NB4 (cell line): Measurements from ENCODE around the gene RPS6KA1.
"Not testable (repeated sequence)": the region's sequence is repeated elsewhere in the genome, so short reads cannot be mapped to it uniquely, and the experiment has no call there.

Source experiments
- DNase-seq: peaks from one replicate; pipeline ENCODE4 v3.0.0; 2010; ENCODE audit warnings: low read depth
- H3K4me3 ChIP-seq: one replicate; pipeline ENCODE4 v1.5.1; 2011; ENCODE audit warnings: mild to moderate bottlenecking, low read depth, low read length, moderate library complexity
- MYC ChIP-seq: IDR thresholded peaks from 2 replicates; pipeline ENCODE4 v1.6.1; 2011; ENCODE audit warnings: low read depth, low read length
- POLR2A ChIP-seq: IDR thresholded peaks from 2 replicates; pipeline ENCODE4 v1.6.1; 2011; ENCODE audit warnings: mild to moderate bottlenecking; ENCODE audit not compliant: insufficient read length; ENCODE audit errors: extremely low read depth
- TF ChIP-seq, protein P1 (sequence below): IDR thresholded peaks from 2 replicates; pipeline ENCODE4 v1.6.1; 2011; ENCODE audit warnings: low read depth, low read length
- TF ChIP-seq, protein P2 (sequence below): IDR thresholded peaks from one replicate; pipeline ENCODE4 v1.5.1; 2012; ENCODE audit warnings: low read depth, low read length

RPS6KA1 gene

DNA sequence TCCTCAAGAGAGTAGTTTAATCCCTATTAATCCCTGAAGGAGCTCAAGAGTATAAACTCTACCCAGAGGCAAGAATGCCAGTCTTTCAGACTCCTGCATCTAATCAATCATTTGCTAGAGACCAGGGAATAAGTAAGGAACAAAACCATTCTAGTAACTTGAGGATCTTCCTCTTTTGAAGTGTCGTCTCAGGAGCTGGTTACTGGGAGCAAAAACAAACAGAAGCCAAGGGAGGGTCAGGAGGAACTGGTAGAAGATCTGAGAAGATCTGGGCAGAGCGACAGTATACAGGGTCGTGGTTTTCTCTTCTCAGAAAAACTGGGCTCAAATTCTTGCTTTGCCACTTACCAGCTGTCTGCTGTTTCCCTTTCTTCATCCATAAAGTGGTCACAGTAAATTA is 69.3 kb downstream of the RPS6KA1 start:
- no peak overlapping the region for H3K4me3 ChIP-seq
- TF ChIP-seq POLR2A (no peak), MYC (no peak)
- TF ChIP-seq, protein P1, sequence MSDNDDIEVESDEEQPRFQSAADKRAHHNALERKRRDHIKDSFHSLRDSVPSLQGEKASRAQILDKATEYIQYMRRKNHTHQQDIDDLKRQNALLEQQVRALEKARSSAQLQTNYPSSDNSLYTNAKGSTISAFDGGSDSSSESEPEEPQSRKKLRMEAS: no peak
- TF ChIP-seq, protein P2, sequence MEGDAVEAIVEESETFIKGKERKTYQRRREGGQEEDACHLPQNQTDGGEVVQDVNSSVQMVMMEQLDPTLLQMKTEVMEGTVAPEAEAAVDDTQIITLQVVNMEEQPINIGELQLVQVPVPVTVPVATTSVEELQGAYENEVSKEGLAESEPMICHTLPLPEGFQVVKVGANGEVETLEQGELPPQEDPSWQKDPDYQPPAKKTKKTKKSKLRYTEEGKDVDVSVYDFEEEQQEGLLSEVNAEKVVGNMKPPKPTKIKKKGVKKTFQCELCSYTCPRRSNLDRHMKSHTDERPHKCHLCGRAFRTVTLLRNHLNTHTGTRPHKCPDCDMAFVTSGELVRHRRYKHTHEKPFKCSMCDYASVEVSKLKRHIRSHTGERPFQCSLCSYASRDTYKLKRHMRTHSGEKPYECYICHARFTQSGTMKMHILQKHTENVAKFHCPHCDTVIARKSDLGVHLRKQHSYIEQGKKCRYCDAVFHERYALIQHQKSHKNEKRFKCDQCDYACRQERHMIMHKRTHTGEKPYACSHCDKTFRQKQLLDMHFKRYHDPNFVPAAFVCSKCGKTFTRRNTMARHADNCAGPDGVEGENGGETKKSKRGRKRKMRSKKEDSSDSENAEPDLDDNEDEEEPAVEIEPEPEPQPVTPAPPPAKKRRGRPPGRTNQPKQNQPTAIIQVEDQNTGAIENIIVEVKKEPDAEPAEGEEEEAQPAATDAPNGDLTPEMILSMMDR: no peak
- peak; percentile 71 for DNase-seq

DNA sequence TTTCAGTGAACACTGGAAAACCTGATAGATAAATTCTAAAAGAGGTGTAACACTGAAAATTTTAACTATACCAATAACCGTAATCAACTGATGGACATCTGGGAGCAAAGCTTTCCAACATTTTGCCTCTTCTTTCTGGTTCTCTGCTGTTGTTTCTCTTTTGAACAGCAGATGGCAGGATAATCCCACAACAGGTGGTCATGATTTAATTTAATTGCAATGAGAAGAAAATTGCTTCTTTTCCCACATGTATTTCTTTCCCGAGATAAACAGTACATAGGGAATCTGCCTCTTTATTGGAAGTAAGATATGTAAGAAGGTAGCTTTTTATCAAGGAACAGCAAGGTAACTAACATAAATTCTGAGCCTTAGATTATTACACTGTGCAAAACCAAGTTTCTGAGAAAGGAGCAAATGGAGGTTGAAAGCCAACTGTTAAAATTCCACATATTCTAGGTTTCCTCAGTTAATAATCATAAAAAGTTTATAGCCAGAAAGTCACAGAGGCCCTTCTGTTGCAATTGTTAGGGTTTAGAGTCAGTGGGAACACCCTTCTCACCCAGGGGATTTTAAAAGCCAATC is 72.9 kb downstream of the RPS6KA1 start:
- H3K4me3 ChIP-seq: no peak overlapping the region
- peak; percentile 74 for DNase-seq
- TF ChIP-seq, protein P2: peak; percentile 62
- no peak for TF ChIP-seq MYC
- TF ChIP-seq, protein P1: no peak; the same call in 1 of the 2 replicates

- H3K4me3 ChIP-seq: no peak overlapping the region
- no peak for DNase-seq
- TF ChIP-seq, protein P1: no peak
- TF ChIP-seq POLR2A (no peak), MYC (no peak)
- TF ChIP-seq, protein P2: no peak
These were observed 74.3 kb downstream of the RPS6KA1 start for GRCh38 chr1:26603856-26604255.

DNA sequence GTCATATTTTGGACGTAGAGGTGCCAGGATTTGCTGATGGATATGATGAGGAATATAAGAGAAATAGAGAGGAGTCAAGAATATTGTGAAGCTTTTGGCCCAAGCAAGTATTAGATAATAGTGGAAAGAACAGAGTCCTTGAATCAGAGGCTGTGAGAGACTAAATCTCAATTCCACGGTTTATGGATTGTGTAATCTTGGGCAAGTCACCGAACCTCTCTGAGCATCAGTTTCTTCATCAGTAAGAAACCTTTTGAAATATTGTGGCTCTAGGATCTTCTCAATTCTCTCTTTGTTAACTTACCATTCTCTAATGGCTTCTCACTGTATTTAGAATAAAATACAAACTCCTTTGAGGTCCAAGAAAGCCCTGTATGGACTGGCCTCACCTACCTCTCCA is 77.6 kb downstream of the RPS6KA1 start:
- peak; percentile 58 for DNase-seq
- TF ChIP-seq, protein P2: no peak
- TF ChIP-seq, protein P1: no peak
- TF ChIP-seq MYC: no peak
- no peak for TF ChIP-seq POLR2A
- H3K4me3 ChIP-seq: no peak overlapping the region

DNA sequence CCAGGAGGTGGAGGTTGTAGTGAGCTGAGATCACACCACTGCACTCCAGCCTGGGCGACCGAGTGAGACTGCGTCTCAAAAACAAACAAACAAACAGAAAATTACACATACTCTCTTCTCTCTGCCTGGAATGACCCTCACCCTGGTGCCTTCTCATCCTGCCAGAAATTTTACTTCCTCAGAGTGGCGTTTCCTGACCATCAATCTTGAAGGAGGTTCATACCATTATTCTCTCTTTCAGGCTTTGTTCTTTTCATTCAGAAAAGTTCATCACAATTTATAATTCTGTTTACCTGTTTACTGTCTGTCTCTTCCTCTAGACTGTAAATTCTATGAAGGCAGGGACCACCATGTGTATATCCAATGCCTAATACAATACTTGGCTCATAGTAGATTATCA is 79.3 kb downstream of the RPS6KA1 start:
- DNase-seq: peak; percentile 21
- no peak for TF ChIP-seq MYC
- no peak overlapping the region for H3K4me3 ChIP-seq

- no peak overlapping the region for H3K4me3 ChIP-seq
- no peak for TF ChIP-seq POLR2A
- TF ChIP-seq MYC: no peak
- TF ChIP-seq, protein P1: no peak
- TF ChIP-seq, protein P2: no peak
- DNase-seq: no peak
These were observed 81.2 kb downstream of the RPS6KA1 start for GRCh38 chr1:26610781-26611180.

DNA sequence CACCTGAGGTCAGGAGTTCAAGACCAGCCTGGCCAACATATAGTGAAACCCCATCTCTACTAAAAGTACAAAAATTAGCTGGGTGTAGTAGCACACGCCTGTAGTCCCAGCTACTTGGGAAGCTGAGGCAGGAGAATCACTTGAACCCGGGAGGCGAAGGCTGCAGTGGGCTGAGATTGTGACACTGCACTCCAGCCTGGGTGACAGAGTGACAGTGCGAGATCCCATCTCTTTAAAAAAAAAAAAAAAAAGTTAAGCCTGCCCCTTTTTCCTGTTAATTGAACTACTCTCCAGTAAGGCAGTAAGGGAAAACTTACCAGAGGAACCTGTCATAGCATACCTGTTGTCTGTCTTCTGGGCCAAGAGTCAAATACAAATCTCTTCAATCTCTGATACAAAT is 83.1 kb downstream of the RPS6KA1 start:
- not testable (repeated sequence) for DNase-seq, H3K4me3 ChIP-seq
